ENCODE measurements around the gene SLIRP.

GRCh38 chr14:77752799-77753516 is 45.1 kb downstream of the SLIRP start:
- no peak for TF ChIP-seq EZH2phosphoT487 (IDR thresholded peaks at IDR 0.05; ENCODE audit: insufficient read depth, low read depth)
- TF ChIP-seq EZH2 (IDR thresholded peaks at IDR 0.05; ENCODE audit: insufficient read depth, poor library complexity, severe bottlenecking), result no peak

All from GM23248 (cell line).